Measurements from ENCODE around the gene RBM8A.

DNA sequence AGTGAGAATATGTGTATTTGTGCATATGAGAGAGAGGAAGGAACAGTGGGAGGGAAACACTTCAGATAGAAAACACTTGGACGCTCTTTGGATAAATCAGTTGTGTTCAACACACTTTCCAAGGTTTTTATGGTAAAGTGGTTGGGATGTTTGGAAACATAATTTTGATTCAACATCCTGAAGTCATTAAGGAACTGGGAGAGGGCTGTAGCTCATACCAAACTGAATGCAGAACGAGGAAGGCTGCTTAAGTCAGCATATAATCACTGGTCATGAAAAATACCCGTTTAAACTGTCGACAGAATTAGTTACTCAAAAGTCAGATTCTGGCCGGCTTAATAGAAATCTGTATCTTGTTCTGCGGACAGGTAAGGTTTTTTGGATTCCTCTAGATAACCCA is 15.6 kb upstream of the RBM8A start:
- no peak for TF ChIP-seq ELF4 (CRISPR knock-in tag; IDR thresholded peaks at IDR 0.05)
- no peak for TF ChIP-seq POLR2AphosphoS5 (IDR thresholded peaks at IDR 0.05; ENCODE audit: control insufficient read depth, insufficient read depth, low read depth, low read length)
- TF ChIP-seq HMG20A (CRISPR knock-in tag; conservative IDR thresholded peaks at IDR 0.05) = no peak
- TF ChIP-seq STAT5B (CRISPR knock-in tag; IDR thresholded peaks at IDR 0.05) = no peak
- TF ChIP-seq, protein P1, sequence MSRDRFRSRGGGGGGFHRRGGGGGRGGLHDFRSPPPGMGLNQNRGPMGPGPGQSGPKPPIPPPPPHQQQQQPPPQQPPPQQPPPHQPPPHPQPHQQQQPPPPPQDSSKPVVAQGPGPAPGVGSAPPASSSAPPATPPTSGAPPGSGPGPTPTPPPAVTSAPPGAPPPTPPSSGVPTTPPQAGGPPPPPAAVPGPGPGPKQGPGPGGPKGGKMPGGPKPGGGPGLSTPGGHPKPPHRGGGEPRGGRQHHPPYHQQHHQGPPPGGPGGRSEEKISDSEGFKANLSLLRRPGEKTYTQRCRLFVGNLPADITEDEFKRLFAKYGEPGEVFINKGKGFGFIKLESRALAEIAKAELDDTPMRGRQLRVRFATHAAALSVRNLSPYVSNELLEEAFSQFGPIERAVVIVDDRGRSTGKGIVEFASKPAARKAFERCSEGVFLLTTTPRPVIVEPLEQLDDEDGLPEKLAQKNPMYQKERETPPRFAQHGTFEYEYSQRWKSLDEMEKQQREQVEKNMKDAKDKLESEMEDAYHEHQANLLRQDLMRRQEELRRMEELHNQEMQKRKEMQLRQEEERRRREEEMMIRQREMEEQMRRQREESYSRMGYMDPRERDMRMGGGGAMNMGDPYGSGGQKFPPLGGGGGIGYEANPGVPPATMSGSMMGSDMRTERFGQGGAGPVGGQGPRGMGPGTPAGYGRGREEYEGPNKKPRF (IDR thresholded peaks at IDR 0.05; ENCODE audit: low read depth, low read length) = no peak
- TF ChIP-seq, protein P2, sequence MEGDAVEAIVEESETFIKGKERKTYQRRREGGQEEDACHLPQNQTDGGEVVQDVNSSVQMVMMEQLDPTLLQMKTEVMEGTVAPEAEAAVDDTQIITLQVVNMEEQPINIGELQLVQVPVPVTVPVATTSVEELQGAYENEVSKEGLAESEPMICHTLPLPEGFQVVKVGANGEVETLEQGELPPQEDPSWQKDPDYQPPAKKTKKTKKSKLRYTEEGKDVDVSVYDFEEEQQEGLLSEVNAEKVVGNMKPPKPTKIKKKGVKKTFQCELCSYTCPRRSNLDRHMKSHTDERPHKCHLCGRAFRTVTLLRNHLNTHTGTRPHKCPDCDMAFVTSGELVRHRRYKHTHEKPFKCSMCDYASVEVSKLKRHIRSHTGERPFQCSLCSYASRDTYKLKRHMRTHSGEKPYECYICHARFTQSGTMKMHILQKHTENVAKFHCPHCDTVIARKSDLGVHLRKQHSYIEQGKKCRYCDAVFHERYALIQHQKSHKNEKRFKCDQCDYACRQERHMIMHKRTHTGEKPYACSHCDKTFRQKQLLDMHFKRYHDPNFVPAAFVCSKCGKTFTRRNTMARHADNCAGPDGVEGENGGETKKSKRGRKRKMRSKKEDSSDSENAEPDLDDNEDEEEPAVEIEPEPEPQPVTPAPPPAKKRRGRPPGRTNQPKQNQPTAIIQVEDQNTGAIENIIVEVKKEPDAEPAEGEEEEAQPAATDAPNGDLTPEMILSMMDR (IDR thresholded peaks at IDR 0.05 in 2 of 3, conservative IDR thresholded peaks at IDR 0.05 in 1 of 3; ENCODE audit: insufficient read depth in 2 of 3, low read depth in 1 of 3, low read length in 3 of 3) = no peak
- no peak for TF ChIP-seq CBX5 (IDR thresholded peaks at IDR 0.05; ENCODE audit: borderline replicate concordance, low read depth)
- TF ChIP-seq FIP1L1 (IDR thresholded peaks at IDR 0.05; ENCODE audit: low read depth, low read length, poor library complexity, severe bottlenecking) = no peak

All from K562 (cell line).